Right lobe of liver (tissue), 6 donors: ENCODE results near the gene TRMT5. TPM values are rescaled to one million over a fixed set of nuclear protein-coding genes. Genes with fewer than 3 reads are reported as not detected.

Experiments
- ATAC-seq, 4 donors: fragments of 200-7000 bp; cut with Tn5 transposase; one replicate each; pipeline ENCODE4 v1.9.1; 2020; ENCODE audit warnings: mild to moderate bottlenecking in 4 of 4, moderate library complexity in 4 of 4
- DNase-seq, 3 donors: peaks; one replicate each; pipeline ENCODE4 v3.0.0-alpha.2; 2020
- H3K27ac ChIP-seq, 3 donors: fragments of 200-600 bp; one replicate each; pipeline ENCODE4 v1.8.0; 2022
- H3K27me3 ChIP-seq, 2 donors: fragments of 200-600 bp; one replicate each; pipeline ENCODE4 v1.8.0; 2022
- H3K36me3 ChIP-seq, 4 donors: fragments of 200-600 bp; sonication (generic) in 1 of 4; one replicate each; pipeline versions ENCODE4 v1.5.1 to v1.8.0; 2017 to 2022; ENCODE audit warnings: control low read depth in 1 of 4
- H3K4me1 ChIP-seq, 4 donors: fragments of 200-600 bp; sonication (generic) in 1 of 4; one replicate each; pipeline versions ENCODE4 v1.5.1 to v1.8.0; 2017 to 2022; ENCODE audit warnings: control low read depth in 1 of 4
- H3K4me3 ChIP-seq, 3 donors: fragments of 200-600 bp; one replicate each; pipeline ENCODE4 v1.8.0; 2022
- H3K9me3 ChIP-seq, 4 donors: fragments of 200-600 bp; sonication (generic) in 1 of 4; one replicate each; pipeline versions ENCODE4 v1.5.1 to v1.8.0; 2017 to 2022; ENCODE audit warnings: control low read depth in 1 of 4
- POLR2A ChIP-seq: fragments of 450-650 bp; IDR thresholded peaks from one replicate; pipeline ENCODE4 v1.6.1; 2017; ENCODE audit warnings: antibody characterized with exemption, mild to moderate bottlenecking
- WGBS: methylation state at CpG from one replicate; pipeline ENCODE4 v1.1.6; 2018; ENCODE audit warnings: low coverage, low lambda C conversion rate; ENCODE audit not compliant: insufficient coverage; ENCODE audit errors: missing lambda C conversion rate; 5-methylcytosine and 5-hydroxymethylcytosine counted together
- intact Hi-C, 2 donors: fragments of 100-400 bp; cut with DNase I; formaldehyde crosslinking; loops; one replicate each; pipeline versions ENCODE4 v1.11.2 to v1.14.1; 2022
- long read RNA-seq: library from polyadenylated mRNA; unstranded; transcript quantifications from one replicate; pipeline ENCODE4 v2.0.0, GENCODE V29; 2019
- total RNA-seq, 6 experiments: library from RNA; depleted of rRNA in 2 of 6; stranded (reverse); fragments of >200 nt in 2 of 6; fragmentation: NEBNext Ultra II Directional in 3 of 6; extraction: Animal tissue kit (Norgen Biotek cat#: 25700) in 3 of 6; gene quantifications; one replicate each; pipeline versions ENCODE4 v1.1.0 to v1.2.4, GENCODE V29; 2016 to 2023
- TF ChIP-seq, protein P1 (sequence below), 4 donors: fragments of 200-600 bp in 3 of 4; fragments of 450-650 bp in 1 of 4; IDR thresholded peaks; one replicate each; pipeline versions ENCODE4 v1.5.1 to v1.8.0; 2016 to 2022; ENCODE audit warnings: antibody characterized with exemption in 4 of 4, mild to moderate bottlenecking in 2 of 4
- donor health status: DM: no; HTN: yes; CAD: no.
- donor health status: DM: no; HTN: no; CAD: no.
- donor health status: DM: no; HTN: no; CAD: no.
- donor health status: DM: no; HTN: yes; CAD: no.
- donor health status: DM: no; HTN: yes; CAD: no.

TRMT5 gene, protein sequence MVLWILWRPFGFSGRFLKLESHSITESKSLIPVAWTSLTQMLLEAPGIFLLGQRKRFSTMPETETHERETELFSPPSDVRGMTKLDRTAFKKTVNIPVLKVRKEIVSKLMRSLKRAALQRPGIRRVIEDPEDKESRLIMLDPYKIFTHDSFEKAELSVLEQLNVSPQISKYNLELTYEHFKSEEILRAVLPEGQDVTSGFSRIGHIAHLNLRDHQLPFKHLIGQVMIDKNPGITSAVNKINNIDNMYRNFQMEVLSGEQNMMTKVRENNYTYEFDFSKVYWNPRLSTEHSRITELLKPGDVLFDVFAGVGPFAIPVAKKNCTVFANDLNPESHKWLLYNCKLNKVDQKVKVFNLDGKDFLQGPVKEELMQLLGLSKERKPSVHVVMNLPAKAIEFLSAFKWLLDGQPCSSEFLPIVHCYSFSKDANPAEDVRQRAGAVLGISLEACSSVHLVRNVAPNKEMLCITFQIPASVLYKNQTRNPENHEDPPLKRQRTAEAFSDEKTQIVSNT
- 1 to 10 TPM; 4.3 to 7.6 (median 5.5) TPM for total RNA-seq
- long read RNA-seq: 0 reads

DNA sequence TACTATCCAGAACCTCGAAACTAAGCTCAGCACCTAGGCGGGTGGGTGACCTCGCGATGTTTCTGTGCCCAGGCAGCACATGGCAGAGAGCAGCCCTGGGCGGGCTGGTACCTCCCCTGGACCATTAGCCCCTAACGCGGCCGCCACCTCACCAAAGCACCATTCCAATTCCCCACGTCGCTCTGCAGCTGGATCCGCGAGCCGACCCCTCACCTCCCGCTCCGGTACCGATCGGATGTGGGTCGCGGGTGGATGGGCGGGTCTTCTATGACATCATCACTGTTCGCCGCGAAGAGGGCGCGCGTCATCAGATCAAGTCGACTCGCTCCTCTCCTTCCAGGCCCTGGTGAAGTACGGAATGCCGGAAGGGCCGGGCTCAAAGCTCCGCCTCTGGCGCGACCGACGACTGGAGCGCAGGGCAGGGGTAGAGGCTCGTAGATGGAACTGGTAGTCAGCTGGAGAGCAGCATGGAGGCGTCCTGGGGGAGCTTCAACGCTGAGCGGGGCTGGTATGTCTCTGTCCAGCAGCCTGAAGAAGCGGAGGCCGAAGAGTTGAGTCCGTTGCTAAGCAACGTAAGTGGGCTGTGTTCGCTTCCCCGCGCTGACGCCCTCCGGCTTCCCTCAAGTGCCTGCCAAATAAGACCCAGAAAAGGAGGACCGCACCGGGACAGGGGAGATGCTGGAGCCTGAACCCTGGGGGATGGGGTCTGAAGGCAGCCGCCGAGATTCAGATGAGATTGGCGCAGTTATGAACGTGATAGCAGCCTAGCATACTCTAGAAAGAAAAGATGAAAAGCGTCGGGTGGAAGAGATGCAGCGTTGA is at the start of gene TRMT5, which contains the start of gene SLC38A6:
Gene TRMT5 (minus strand): TSS at position 269 of the 822 bp plus-strand sequence. CDS start 106 bp downstream, at position 163.
Gene SLC38A6 (plus strand): TSS at position 435 of the 822 bp plus-strand sequence. CDS start 33 bp downstream, at position 468.
- H3K4me3 ChIP-seq: peak within 1 kb of the TSS; percentile 81 to 87 (median 81)
- peaks cover 0 to 6% (median 0%) of the 10 kb centered on the region in 4 donors for H3K36me3 ChIP-seq
- H3K27ac ChIP-seq: peak within 1 kb of the TSS; percentile 66 to 79 (median 68)
- no peaks in the 10 kb centered on the region for H3K27me3 ChIP-seq
- TF ChIP-seq, protein P1, sequence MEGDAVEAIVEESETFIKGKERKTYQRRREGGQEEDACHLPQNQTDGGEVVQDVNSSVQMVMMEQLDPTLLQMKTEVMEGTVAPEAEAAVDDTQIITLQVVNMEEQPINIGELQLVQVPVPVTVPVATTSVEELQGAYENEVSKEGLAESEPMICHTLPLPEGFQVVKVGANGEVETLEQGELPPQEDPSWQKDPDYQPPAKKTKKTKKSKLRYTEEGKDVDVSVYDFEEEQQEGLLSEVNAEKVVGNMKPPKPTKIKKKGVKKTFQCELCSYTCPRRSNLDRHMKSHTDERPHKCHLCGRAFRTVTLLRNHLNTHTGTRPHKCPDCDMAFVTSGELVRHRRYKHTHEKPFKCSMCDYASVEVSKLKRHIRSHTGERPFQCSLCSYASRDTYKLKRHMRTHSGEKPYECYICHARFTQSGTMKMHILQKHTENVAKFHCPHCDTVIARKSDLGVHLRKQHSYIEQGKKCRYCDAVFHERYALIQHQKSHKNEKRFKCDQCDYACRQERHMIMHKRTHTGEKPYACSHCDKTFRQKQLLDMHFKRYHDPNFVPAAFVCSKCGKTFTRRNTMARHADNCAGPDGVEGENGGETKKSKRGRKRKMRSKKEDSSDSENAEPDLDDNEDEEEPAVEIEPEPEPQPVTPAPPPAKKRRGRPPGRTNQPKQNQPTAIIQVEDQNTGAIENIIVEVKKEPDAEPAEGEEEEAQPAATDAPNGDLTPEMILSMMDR (IDR thresholded peaks at IDR 0.05): no peak
- peak; percentile 63 for TF ChIP-seq POLR2A
- intact Hi-C loops: no loop called here
- ATAC-seq (peak; percentile 96 to 99 (median 98)), DNase-seq (peak; percentile 93 to 95 (median 94))
- peaks cover 0 to 6% (median 2%) of the 10 kb centered on the region in 4 donors for H3K4me1 ChIP-seq
- H3K9me3 ChIP-seq: no peaks in the 10 kb centered on the region
- under 1% methylated on average over 33 of the region's 59 CpGs for WGBS

DNA sequence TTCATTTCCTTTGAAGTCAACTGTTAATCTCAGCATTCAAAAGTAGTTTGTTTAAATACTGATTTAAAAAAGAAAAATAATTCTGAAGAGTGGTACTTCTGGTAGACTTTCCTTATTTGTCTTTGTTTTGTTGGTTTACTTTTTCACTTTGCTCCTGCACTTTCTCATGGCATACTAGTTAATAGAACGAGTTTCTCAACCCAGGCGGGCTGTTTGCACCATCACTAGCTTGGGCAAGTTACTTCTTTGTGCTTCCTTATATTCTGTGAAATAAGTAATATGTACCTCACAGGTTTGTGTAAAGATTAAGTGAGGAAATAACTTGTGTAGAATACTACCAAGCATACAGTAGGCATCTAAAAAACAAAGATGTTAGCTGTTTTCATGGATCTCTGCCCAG is 45.6 kb upstream of the TRMT5 start:
- no peak overlapping the region for H3K27ac ChIP-seq
- H3K4me1 ChIP-seq: no peaks in the 10 kb centered on the region
- H3K36me3 ChIP-seq: no peaks in the 10 kb centered on the region
- TF ChIP-seq POLR2A: no peak
- TF ChIP-seq, protein P1 (IDR thresholded peaks at IDR 0.05): no peak
- 74% methylated on average over 2 of the region's 2 CpGs for WGBS
- H3K9me3 ChIP-seq: no peaks in the 10 kb centered on the region
- no peaks in the 10 kb centered on the region for H3K27me3 ChIP-seq
- DNase-seq (no peak), ATAC-seq (no peak)
- H3K4me3 ChIP-seq: no peak overlapping the region
- intact Hi-C loops: no loop called here

DNA sequence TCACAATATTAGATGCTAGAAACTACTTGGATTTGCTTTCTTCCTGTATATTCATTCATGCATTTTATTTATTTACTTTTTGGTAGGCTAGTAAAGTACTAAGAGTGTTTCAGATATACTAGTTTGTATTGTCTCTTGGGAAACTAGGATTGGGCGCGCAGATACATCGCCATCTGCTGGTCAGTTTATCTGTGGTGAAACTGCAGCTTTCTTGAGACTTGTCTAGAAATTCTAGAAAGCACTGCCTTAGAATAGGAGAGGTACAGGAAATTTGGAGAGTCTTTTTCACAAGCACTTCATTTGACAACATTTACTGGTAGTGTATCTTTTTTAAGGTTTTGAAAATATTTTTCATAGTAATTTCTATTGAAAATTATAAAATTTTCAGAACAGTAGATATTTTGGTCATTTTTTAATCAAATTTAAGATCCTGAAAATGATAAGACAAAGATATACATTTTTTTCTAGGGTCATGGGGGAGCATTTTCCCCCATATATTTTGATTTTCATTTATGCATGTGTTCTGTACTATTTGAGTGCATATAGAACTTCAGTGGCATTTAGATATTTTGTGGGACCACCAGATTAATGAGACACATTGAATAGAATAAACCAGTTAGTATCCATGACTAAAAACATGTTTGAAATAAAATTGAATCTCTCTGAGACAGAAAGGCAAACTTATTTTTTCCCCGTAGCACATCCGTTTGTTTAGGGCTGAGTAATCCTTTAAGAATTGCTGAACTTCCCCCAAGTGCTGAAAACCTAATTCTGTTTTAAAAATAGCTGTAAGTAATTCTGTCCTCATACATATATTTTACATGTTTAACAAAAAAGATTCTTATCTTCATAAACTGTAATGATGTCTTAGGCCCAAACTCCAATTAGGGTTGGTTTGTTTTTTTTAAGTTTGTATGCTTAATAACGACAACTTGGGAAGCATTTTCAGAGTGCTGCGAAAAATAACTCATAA is 44.7 kb upstream of the TRMT5 start:
- DNase-seq (peak in 2 of 3 donors; percentile 56 to 63), ATAC-seq (peak; percentile 86 to 92 (median 88))
- 43% methylated on average over 7 of the region's 7 CpGs for WGBS
- Histone ChIP-seq H3K27me3 (no peaks in the 10 kb centered on the region), H3K4me3 (no peak overlapping the region), H3K36me3 (no peaks in the 10 kb centered on the region), H3K27ac (no peak overlapping the region), H3K9me3 (no peaks in the 10 kb centered on the region), H3K4me1 (no peaks in the 10 kb centered on the region)
- intact Hi-C loops: no loop called here
- TF ChIP-seq, protein P1 (IDR thresholded peaks at IDR 0.05): peak; percentile 88 to 94 (median 91)
- TF ChIP-seq POLR2A: no peak
